ENCODE results near the gene SLC25A21.
"Not testable (repeated sequence)": the region's sequence is repeated elsewhere in the genome, so short reads cannot be mapped to it uniquely, and the experiment has no call there.

SLC25A21 gene

DNA sequence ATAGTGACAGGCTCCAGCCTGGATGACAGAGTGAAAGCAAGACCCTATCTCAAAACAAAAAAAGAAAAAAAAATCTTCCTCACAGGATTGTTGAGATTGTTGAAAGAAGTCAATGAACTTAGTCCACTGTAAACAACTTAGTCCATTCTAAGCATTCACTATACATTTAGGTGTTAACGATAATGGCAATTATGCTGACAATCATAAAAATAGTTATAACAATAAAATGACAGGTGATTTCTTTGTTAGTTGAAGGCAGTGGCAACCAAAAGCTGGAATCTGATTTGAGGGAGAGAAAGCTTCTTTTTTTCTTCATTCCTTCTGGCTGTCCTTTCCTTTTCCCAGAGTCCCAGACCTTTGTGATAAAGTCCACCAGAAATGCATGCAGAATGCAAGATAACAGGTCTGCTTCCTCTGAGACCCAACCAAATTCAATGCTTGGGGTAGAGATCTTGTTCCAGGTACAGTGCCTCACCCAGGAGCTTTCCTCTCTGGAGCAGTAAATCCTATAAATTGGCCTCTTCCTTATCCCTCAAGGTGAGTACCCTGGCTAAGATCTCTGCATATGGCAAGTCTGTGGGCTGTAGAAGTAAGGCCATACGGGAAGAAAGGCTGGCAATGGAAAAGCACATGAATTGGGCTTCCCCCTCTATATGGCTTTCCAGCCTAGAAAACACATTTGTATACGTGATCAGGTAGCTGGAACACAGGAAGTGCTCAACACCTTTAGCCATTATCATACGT is 458.3 kb downstream of the SLC25A21 start:
- H3K4me3 ChIP-seq (ENCODE audit: low read depth, low read length), result no peak overlapping the region
- no peak for DNase-seq (ENCODE audit: low read depth, low spot score)
- TF ChIP-seq, protein P1, sequence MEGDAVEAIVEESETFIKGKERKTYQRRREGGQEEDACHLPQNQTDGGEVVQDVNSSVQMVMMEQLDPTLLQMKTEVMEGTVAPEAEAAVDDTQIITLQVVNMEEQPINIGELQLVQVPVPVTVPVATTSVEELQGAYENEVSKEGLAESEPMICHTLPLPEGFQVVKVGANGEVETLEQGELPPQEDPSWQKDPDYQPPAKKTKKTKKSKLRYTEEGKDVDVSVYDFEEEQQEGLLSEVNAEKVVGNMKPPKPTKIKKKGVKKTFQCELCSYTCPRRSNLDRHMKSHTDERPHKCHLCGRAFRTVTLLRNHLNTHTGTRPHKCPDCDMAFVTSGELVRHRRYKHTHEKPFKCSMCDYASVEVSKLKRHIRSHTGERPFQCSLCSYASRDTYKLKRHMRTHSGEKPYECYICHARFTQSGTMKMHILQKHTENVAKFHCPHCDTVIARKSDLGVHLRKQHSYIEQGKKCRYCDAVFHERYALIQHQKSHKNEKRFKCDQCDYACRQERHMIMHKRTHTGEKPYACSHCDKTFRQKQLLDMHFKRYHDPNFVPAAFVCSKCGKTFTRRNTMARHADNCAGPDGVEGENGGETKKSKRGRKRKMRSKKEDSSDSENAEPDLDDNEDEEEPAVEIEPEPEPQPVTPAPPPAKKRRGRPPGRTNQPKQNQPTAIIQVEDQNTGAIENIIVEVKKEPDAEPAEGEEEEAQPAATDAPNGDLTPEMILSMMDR (IDR thresholded peaks at IDR 0.05; ENCODE audit: low read depth, low read length), result no peak
- in situ Hi-C loops (cut with HindIII; ENCODE audit: low sequenced_read_pairs), result no loop called here

GRCh38 chr14:36707570-36707969 is 464.8 kb downstream of the SLC25A21 start:
- no peak for DNase-seq (ENCODE audit: low read depth, low spot score)
- in situ Hi-C loops (cut with HindIII; ENCODE audit: low sequenced_read_pairs), result no loop called here
- no peak overlapping the region for H3K4me3 ChIP-seq (ENCODE audit: low read depth, low read length)
- TF ChIP-seq, protein P1 (IDR thresholded peaks at IDR 0.05; ENCODE audit: low read depth, low read length), result no peak

DNA sequence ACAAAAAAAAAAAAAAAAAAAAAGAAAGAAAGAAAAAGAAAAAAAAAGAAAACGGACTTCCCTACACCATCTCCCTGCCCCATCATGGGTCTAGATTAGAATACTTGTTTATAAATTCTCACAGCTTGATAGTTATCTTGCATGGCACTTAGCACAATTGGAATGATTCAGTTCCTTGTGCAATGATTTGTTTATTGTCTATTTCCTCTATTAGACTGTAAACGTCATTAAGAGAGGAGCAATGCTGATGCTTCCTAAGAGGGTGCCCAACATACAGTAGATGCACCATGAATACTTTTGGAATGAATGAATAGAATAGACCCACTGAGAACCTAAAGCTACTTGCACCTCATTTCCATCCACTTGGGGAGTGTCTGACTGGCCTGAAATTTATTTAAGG is 469.9 kb downstream of the SLC25A21 start:
- no peak for DNase-seq (ENCODE audit: low read depth, low spot score)
- H3K4me3 ChIP-seq (ENCODE audit: low read depth, low read length), result no peak overlapping the region
- in situ Hi-C loops (cut with HindIII; ENCODE audit: low sequenced_read_pairs), result no loop called here
- TF ChIP-seq, protein P1 (IDR thresholded peaks at IDR 0.05; ENCODE audit: low read depth, low read length), result no peak

DNA sequence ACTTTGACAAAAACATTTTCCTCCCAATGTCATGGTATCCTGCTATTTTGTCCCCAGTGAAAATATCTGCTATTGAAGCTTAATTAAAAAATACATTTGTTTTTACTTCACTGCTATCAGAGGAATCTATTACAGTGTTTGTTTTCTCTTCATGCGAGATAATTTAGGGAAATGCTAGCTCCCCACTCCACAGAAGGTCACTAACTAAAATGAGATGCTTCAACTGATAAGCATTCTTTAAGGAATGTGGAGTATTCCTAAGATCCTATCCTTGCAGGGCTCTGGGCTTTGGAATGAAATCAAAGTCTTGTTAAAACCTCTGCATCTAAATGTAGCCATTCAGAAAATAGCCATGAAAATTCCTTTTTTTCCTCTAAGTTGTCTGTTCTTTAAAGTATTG is 471.3 kb downstream of the SLC25A21 start:
- no peak overlapping the region for H3K4me3 ChIP-seq (ENCODE audit: low read depth, low read length)
- TF ChIP-seq, protein P1 (IDR thresholded peaks at IDR 0.05; ENCODE audit: low read depth, low read length), result no peak
- DNase-seq (ENCODE audit: low read depth, low spot score), result no peak
- in situ Hi-C loops (cut with HindIII; ENCODE audit: low sequenced_read_pairs), result no loop called here

GRCh38 chr14:36700651-36701050 is 471.8 kb downstream of the SLC25A21 start:
- no peak for DNase-seq (ENCODE audit: low read depth, low spot score)
- TF ChIP-seq, protein P1 (IDR thresholded peaks at IDR 0.05; ENCODE audit: low read depth, low read length), result no peak
- in situ Hi-C loops (cut with HindIII; ENCODE audit: low sequenced_read_pairs), result no loop called here
- H3K4me3 ChIP-seq (ENCODE audit: low read depth, low read length), result no peak overlapping the region

- DNase-seq (ENCODE audit: low read depth, low spot score); H3K4me3 ChIP-seq (ENCODE audit: low read depth, low read length); in situ Hi-C loops (cut with HindIII; ENCODE audit: low sequenced_read_pairs): not testable (repeated sequence)
Observed at GRCh38 chr14:36699420-36699819, 473.0 kb downstream of the SLC25A21 start.

DNA sequence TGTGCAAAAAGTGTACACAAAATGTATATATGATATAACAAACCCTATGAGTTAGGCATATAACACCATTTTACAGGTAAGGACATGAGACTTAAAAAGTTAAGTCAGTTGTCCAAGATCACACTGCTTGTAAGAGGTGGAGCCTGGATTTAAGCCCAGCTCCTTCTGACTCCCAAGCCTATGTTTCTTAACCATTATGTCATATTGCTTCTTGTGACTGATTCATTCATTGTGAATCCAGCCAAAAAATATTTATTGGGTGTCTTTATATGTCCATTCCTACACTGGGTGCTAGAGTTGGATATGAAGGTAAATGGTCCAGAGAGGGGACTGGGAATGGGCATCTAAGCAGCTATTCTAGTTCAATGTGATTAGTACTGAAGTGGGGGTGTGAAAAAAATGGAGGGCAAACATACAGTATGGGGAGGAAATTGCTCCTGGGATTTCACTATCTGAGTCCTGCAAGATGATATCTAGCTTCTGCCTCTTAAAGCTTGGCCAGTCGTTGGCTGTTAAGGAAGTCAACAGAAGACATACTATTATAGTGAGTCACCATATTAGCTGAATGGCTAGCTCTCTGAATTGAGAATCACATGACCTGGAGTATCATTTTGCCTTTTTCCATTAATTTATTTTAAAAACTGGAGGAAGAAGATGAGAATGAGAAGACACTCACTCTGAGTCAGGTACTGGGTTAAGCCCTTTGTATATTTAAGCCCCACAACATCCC is 481.9 kb downstream of the SLC25A21 start:
- in situ Hi-C loops (cut with HindIII; ENCODE audit: low sequenced_read_pairs), result no loop called here
- DNase-seq (ENCODE audit: low read depth, low spot score), result no peak
- TF ChIP-seq, protein P1 (IDR thresholded peaks at IDR 0.05; ENCODE audit: low read depth, low read length), result no peak
- no peak overlapping the region for H3K4me3 ChIP-seq (ENCODE audit: low read depth, low read length)
